Suprapubic skin (tissue), 3 donors: ENCODE measurements around the gene IQSEC2.

Experiments used
- POLR2A ChIP-seq, 2 donors: fragments of 450-650 bp; IDR thresholded peaks; one replicate each; pipeline ENCODE4 v1.6.1; 2017; ENCODE audit warnings: antibody characterized with exemption in 2 of 2, mild to moderate bottlenecking in 2 of 2, moderate library complexity in 2 of 2
- TF ChIP-seq, protein P1 (sequence below), 2 donors: fragments of 200-600 bp in 1 of 2; fragments of 450-650 bp in 1 of 2; sonication (generic) in 1 of 2; IDR thresholded peaks; one replicate each; pipeline ENCODE4 v1.5.1; 2016 to 2019; ENCODE audit warnings: antibody characterized with exemption in 2 of 2, mild to moderate bottlenecking in 1 of 2, moderate library complexity in 1 of 2

GRCh38 chrX:53246231-53246630 lies 35.2 kb downstream of the IQSEC2 start:
- no peak for TF ChIP-seq POLR2A (IDR thresholded peaks at IDR 0.05)
- TF ChIP-seq, protein P1, sequence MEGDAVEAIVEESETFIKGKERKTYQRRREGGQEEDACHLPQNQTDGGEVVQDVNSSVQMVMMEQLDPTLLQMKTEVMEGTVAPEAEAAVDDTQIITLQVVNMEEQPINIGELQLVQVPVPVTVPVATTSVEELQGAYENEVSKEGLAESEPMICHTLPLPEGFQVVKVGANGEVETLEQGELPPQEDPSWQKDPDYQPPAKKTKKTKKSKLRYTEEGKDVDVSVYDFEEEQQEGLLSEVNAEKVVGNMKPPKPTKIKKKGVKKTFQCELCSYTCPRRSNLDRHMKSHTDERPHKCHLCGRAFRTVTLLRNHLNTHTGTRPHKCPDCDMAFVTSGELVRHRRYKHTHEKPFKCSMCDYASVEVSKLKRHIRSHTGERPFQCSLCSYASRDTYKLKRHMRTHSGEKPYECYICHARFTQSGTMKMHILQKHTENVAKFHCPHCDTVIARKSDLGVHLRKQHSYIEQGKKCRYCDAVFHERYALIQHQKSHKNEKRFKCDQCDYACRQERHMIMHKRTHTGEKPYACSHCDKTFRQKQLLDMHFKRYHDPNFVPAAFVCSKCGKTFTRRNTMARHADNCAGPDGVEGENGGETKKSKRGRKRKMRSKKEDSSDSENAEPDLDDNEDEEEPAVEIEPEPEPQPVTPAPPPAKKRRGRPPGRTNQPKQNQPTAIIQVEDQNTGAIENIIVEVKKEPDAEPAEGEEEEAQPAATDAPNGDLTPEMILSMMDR (IDR thresholded peaks at IDR 0.05): no peak
